Thyroid gland (tissue), 4 donors: ENCODE results near the gene UST. TPM values are rescaled to one million over a fixed set of nuclear protein-coding genes. Genes with fewer than 3 reads are reported as not detected.

Experiments used
- DNase-seq, 2 donors: peaks; one replicate each; pipeline ENCODE4 v3.0.0-alpha.2; 2019
- H3K27ac ChIP-seq, 3 donors: fragments of 200-600 bp; sonication (generic); 1 replicate in 2 of 3; 2 replicates in 1 of 3; pipeline ENCODE4 v1.5.1; 2016 to 2019; ENCODE audit warnings: mild to moderate bottlenecking in 1 of 3, moderate library complexity in 1 of 3
- H3K27me3 ChIP-seq: fragments of 200-600 bp; sonication (generic); one replicate; pipeline ENCODE4 v1.5.1; 2019
- H3K36me3 ChIP-seq, 2 donors: fragments of 200-600 bp; sonication (generic); one replicate each; pipeline ENCODE4 v1.5.1; 2016 to 2019
- H3K4me1 ChIP-seq, 2 donors: fragments of 200-600 bp; sonication (generic); one replicate each; pipeline ENCODE4 v1.5.1; 2017 to 2019
- H3K4me3 ChIP-seq, 3 donors: fragments of 200-600 bp; sonication (generic); replicated peaks in 1 of 3; 1 replicate in 2 of 3; 2 replicates in 1 of 3; pipeline ENCODE4 v1.5.1; 2016; ENCODE audit warnings: mild to moderate bottlenecking in 1 of 3
- H3K9me3 ChIP-seq: fragments of 200-600 bp; sonication (generic); one replicate; pipeline ENCODE4 v1.5.1; 2017
- POLR2A ChIP-seq, 2 donors: fragments of 450-650 bp; IDR thresholded peaks; one replicate each; pipeline ENCODE4 v1.6.1; 2017; ENCODE audit warnings: antibody characterized with exemption in 2 of 2, mild to moderate bottlenecking in 2 of 2, moderate library complexity in 1 of 2
- WGBS, 2 donors: methylation state at CpG; one replicate each; pipeline ENCODE4 v1.1.5; 2017; 5-methylcytosine and 5-hydroxymethylcytosine counted together
- intact Hi-C: fragments of 100-400 bp; cut with DNase I; formaldehyde crosslinking; loops from one replicate; pipeline ENCODE4 v1.15.1; 2023
- total RNA-seq, 4 donors: library from RNA; depleted of rRNA; stranded (reverse); fragments of >200 nt; gene quantifications; one replicate each; pipeline ENCODE4 v1.2.3, GENCODE V29; 2016
- TF ChIP-seq, protein P1 (sequence below), 6 experiments: fragments of 200-600 bp in 3 of 6; fragments of 450-650 bp in 3 of 6; sonication (generic) in 3 of 6; IDR thresholded peaks; one replicate each; pipeline ENCODE4 v1.5.1; 2016 to 2019; ENCODE audit warnings: antibody characterized with exemption in 6 of 6, mild to moderate bottlenecking in 2 of 6, inconsistent platforms in 1 of 6, moderate library complexity in 1 of 6

UST gene
- total RNA-seq, 4 donors from 2014 or later, result 73.4 to 91.2 (median 81.4) TPM

DNA sequence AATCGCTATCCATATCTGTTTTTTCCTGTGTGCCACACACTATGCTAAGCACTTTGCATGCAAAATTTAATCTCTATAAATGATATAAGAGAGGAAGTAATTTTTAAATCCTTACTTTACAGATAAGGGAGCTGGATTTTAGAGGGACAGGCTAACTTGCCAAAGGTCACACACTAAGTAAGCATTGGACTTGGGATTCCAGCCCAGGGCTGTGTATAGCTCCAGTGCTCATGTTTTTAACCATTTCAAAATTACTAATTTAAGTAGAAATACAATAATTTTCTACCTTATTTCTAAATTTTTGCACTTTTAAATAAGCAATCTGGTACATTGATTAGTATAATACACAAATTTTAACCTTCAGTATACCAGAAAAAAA, 144.6 kb downstream of the UST start:
- DNase-seq, result no peak
- no peak overlapping the region for H3K4me3 ChIP-seq
- WGBS, 2 donors, result 90 to 94% methylated on average over 1 of the region's 1 CpG
- peaks cover 38% of the 10 kb centered on the region in 2 donors for H3K4me1 ChIP-seq
- intact Hi-C loops, result no loop called here
- no peaks in the 10 kb centered on the region for H3K27me3 ChIP-seq
- H3K36me3 ChIP-seq, result no peaks in the 10 kb centered on the region
- H3K9me3 ChIP-seq, result no peaks in the 10 kb centered on the region
- no peak for TF ChIP-seq POLR2A (IDR thresholded peaks at IDR 0.05)
- TF ChIP-seq, protein P1, sequence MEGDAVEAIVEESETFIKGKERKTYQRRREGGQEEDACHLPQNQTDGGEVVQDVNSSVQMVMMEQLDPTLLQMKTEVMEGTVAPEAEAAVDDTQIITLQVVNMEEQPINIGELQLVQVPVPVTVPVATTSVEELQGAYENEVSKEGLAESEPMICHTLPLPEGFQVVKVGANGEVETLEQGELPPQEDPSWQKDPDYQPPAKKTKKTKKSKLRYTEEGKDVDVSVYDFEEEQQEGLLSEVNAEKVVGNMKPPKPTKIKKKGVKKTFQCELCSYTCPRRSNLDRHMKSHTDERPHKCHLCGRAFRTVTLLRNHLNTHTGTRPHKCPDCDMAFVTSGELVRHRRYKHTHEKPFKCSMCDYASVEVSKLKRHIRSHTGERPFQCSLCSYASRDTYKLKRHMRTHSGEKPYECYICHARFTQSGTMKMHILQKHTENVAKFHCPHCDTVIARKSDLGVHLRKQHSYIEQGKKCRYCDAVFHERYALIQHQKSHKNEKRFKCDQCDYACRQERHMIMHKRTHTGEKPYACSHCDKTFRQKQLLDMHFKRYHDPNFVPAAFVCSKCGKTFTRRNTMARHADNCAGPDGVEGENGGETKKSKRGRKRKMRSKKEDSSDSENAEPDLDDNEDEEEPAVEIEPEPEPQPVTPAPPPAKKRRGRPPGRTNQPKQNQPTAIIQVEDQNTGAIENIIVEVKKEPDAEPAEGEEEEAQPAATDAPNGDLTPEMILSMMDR (IDR thresholded peaks at IDR 0.05), result no peak
- H3K27ac ChIP-seq, result no peak overlapping the region

GRCh38 chr6:148892247-148892646, 145.4 kb downstream of the UST start:
- no peaks in the 10 kb centered on the region for H3K27me3 ChIP-seq
- intact Hi-C loops, result no loop called here
- H3K36me3 ChIP-seq, result no peaks in the 10 kb centered on the region
- H3K4me3 ChIP-seq, result no peak overlapping the region
- TF ChIP-seq POLR2A (IDR thresholded peaks at IDR 0.05), result no peak
- TF ChIP-seq, protein P1 (IDR thresholded peaks at IDR 0.05), result no peak
- no peaks in the 10 kb centered on the region for H3K9me3 ChIP-seq
- peaks cover 30% of the 10 kb centered on the region in 2 donors for H3K4me1 ChIP-seq
- H3K27ac ChIP-seq, result no peak overlapping the region
- DNase-seq, result no peak

- no peaks in the 10 kb centered on the region for H3K36me3 ChIP-seq
- H3K27me3 ChIP-seq, result no peaks in the 10 kb centered on the region
- no peak for TF ChIP-seq POLR2A (IDR thresholded peaks at IDR 0.05)
- TF ChIP-seq, protein P1 (IDR thresholded peaks at IDR 0.05), result no peak
- no peaks in the 10 kb centered on the region for H3K9me3 ChIP-seq
- intact Hi-C loops, result no loop called here
- peaks cover 21 to 24% of the 10 kb centered on the region in 2 donors for H3K4me1 ChIP-seq
- no peak overlapping the region for H3K4me3 ChIP-seq
- WGBS, 2 donors, result 94 to 95% methylated on average over 2 of the region's 2 CpGs
- DNase-seq, result no peak
- H3K27ac ChIP-seq, result no peak overlapping the region
Observed at GRCh38 chr6:148893073-148893472, 146.2 kb downstream of the UST start.

DNA sequence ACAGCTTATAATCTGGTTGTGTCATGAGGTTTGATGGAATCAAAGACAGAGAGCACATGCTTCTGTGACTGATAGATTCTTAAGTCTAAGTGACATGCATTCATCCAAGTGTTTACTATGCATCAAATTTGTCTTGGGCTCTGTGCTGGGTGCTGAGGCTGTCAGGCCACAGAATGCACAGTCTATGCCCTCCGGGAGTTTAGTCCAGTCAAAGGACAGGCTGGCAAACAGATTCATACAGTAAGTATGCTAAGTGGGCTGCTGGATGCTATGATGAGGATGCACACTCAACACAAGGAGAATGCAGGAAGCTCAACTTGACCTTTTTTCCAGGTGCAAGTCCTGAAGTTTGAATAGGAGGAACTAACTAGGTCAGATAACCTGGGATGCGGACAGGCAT, 146.7 kb downstream of the UST start:
- Histone ChIP-seq H3K27me3 (no peaks in the 10 kb centered on the region), H3K27ac (no peak overlapping the region), H3K9me3 (no peaks in the 10 kb centered on the region), H3K36me3 (no peaks in the 10 kb centered on the region), H3K4me1 (peaks cover 19 to 24% of the 10 kb centered on the region in 2 donors), H3K4me3 (no peak overlapping the region)
- WGBS, 2 donors, result 98 to 100% methylated on average over 2 of the region's 2 CpGs
- intact Hi-C loops, result no loop called here
- no peak for TF ChIP-seq POLR2A (IDR thresholded peaks at IDR 0.05)
- TF ChIP-seq, protein P1 (IDR thresholded peaks at IDR 0.05), result no peak
- no peak for DNase-seq

- no peak for DNase-seq
- Histone ChIP-seq H3K36me3 (no peaks in the 10 kb centered on the region), H3K9me3 (no peaks in the 10 kb centered on the region), H3K27me3 (no peaks in the 10 kb centered on the region), H3K4me3 (no peak overlapping the region), H3K27ac (no peak overlapping the region), H3K4me1 (peaks cover 0 to 9% of the 10 kb centered on the region in 2 donors)
- no peak for TF ChIP-seq POLR2A (IDR thresholded peaks at IDR 0.05)
- TF ChIP-seq, protein P1 (IDR thresholded peaks at IDR 0.05), result no peak
- intact Hi-C loops, result no loop called here
- 62 to 66% methylated on average over 4 of the region's 4 CpGs for WGBS, 2 donors
Observed at GRCh38 chr6:148898376-148899014, 151.7 kb downstream of the UST start.
